ENCODE data around the gene FOXL1.

Gene FOXL1

GRCh38 chr16:86608301-86608747 lies 30.0 kb downstream of the FOXL1 start:
- DNase-seq = no peak

- no peak for DNase-seq
Measured at GRCh38 chr16:86609115-86609514, 30.8 kb downstream of the FOXL1 start.

DNA sequence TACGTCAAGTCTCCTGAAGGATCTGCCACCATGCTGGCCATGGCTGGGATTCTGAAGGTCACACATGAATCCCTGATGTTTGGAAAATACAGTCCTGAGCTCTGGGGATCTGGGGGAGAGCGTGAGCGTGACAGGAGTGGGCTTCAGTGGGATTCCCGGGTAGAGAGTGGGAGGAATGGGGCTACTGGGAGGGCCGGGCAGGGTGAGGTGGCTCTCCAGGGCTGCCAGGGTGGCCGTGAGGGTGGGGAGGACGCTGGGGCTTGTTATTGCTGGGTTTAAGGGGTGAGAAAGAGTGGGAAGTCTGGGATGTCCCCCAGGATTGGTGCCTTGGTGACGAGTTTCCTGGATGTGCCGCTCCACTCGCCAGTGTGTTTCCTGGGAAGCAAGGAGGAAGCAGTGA lies 31.3 kb downstream of the FOXL1 start:
- no peak for DNase-seq

DNA sequence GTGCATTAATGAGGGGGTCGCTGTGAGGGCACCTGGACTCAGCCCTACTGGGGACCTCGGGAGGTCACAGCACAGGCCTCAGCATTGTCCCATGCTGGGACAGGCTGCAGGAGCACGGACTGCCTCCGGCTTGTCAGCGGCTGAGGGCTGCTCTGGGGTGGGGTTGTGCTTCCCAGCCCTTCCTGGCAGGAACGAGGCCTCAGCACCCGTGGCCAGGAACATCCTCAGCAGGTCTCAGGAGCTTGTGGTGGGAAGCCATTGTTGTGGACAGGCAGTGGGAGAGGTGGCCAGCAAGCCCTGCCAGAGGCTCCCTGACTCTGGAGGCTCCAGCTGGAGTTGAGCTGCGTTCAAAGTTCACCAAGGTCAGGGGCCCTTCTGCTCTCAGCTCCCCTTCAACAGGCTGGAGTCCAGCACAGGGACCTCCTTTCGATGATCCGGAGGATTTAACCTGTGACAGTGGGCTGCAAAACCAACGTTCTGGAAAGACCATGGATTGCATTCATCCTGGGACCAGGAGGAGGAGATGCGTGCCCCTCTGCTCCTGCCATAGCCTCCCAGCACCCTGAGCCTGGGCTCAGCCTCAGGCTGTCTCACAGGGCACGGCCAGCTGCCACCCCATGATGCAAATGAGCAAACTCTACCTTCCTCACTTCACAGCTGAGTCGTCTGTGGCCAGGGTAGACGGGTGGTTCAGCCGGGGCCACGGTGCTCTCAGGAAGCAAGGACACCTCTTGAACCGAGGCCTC lies 32.6 kb downstream of the FOXL1 start:
- no peak for DNase-seq

DNA sequence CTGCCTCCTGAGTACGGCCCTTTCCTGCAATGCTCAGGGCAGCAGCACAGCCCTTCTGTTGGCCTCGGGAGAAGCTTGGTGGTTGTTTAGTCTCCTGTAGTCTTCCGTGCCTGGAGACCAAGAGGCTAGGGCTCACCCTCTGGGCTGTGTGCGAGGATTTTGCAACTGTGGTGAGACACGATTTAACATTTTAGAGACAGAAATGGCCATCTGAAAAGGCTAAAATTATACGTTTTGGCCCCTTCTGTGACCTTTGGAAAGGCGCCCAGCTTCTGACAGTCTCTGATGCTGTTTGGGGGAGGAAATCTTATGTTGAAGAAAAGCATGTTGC lies 33.1 kb downstream of the FOXL1 start:
- no peak for DNase-seq

DNA sequence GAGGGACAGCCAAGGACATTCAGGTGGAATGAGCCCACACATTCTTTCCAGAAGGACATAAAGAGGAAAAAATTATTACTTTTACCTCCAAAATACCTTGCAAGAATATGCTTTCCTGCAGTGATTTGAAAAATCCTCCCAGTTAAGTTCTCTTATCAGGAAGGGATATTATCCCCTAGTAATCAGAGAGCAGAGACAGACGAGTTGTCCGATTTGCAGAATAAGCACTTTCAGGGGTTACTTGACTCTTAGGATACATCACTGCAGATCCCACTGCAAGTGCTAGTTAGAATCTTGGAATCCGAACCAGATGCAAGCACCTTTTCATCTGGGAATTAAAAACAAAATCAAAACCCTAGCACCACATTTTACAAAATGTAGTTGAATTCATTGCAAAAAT lies 33.6 kb downstream of the FOXL1 start:
- no peak for DNase-seq

GRCh38 chr16:86614699-86615098 lies 36.4 kb downstream of the FOXL1 start:
- no peak for DNase-seq

- DNase-seq = no peak
Measured at GRCh38 chr16:86616906-86617305, 38.6 kb downstream of the FOXL1 start.

GRCh38 chr16:86618431-86619238 lies 40.3 kb downstream of the FOXL1 start:
- no peak for DNase-seq

GRCh38 chr16:86619239-86619794 lies 41.0 kb downstream of the FOXL1 start:
- no peak for DNase-seq

DNA sequence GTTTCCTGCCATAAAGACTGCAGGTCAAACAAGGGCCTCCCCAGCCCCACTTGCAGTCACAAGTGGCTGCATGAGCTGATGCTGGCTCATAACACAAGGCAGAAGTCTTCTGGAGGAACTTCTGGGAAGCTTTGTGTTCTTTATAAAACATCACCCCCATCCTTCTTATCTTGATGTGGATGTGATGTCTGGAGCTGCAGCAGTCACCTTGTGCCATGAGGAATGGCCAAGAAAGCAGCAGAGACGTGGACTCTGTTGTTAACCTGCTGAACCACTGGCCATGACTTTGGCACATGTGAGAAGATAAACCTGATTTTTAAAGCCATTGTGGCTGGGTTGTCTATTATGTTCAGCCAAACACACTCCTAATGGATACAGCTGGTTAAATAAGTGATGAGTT lies 41.8 kb downstream of the FOXL1 start:
- no peak for DNase-seq

DNA sequence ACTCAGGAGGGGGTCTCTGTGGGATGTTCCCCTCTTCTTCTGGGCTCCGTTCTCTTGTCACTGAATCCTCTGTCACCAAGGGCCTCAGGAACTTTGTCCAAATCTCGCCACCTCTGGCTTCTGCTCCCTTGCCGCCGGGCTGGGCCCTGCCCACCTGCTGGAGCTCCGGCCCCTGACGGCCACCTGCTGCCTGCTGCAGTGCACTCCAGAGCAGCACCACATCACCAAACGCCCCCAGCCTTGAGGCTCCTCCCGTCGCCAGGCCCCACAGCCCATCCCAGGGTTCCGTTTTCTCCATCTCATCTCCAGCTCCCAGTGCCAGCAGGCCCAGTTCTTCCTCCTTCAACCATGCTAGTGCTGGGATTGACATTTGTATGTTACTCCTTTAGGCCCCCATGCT lies 43.6 kb downstream of the FOXL1 start:
- no peak for DNase-seq

DNA sequence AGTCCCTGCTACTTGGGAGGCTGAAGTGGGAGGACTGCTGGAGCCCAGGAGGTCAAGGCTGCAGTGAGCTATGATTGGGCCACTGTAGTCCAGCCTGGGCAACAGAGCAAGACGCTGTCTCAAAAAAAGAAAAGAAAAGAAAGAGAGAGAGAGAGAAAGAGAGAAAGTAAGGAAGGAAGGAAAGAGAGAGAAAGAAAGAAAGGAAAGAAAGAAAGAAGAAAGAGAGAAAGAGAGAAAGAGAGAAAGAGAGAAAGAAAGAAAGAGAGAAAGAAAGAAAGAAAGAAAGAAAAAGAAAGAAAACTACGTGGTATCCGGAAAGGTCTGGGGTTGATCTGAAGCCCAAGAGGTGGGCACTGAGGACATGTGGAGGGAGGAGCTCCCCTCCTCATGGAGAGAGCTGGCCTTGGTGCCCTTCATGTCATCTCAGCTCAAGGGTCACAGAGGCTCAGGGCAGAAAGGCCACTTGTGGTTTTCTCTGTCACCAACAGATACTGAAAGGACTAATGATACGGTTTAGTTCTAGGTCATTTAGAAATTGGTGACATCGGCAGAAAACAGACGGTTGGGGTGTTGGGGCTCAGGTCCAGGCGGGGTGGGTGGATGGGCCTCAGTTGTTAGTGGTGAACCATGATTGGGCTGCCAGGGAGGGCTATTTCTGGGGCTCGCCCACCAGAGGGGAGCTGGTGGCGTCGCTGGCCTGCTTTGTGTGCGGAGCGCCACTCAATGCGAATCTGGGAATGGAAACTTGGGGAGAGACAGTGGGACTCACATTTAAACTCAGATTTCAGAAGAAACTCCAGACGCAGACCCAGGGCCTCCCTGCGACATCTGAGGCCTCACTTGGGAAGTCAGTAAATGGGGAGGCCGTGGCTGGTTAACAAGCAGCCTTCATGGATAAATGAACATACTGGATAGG lies 44.6 kb downstream of the FOXL1 start:
- no peak for DNase-seq

DNA sequence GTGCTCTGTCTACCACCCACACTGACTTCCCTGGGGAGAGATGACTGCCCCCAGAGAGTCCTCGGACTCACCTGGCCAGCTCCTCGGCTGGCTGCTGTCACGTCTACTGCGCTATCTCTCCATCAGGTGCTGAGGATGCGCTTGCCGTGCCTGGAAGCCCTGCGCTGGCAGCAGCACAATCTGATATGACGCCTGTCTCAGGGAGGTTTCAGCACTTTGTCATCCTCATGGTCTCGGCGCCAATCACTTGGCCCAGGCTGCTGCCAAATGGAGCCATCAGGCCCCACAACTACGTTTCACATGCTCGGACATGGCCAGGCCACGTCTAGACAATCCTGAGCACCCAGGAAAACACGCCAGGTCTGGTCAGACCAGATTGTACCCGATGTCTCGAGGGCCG lies 46.7 kb downstream of the FOXL1 start:
- DNase-seq = no peak

DNA sequence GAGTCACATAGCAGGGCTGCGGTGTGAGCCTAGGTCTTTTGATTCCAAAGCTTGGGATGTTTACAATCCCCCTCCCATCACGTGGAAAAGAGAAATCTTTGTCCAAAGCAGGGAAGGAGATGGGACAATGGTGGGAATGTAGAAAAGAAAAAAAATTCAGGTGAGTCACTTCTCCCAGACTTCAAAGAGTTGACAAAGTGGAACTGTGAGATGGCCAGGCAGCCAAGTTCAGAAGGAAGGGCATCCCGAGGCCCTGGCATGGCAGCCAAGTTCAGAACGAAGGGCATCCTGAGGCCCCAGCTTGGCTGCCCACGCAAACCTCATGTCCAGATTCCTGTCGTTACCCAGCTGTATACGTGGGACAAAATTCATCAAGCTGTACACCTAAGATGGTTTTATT lies 47.5 kb downstream of the FOXL1 start:
- DNase-seq = no peak

DNA sequence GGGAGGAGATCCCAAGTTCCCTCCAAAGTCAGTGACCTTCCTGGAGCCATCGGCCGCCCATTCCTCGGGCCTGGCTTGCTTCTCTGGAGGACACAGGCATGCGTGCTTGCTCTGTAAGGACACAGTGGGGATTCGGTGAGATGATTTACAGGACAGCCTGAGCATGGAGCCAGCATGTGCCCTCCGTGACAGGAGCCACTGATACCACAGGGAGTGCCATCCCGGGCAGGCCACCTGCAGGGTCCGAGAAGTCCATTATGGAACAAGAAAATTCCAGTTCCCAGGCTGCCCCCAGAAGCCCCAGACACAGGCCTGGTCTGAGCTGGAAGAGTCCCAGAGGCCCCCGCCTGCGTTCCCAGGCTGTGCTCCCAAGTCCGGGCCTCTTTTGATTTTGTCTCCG lies 47.9 kb downstream of the FOXL1 start:
- no peak for DNase-seq

DNA sequence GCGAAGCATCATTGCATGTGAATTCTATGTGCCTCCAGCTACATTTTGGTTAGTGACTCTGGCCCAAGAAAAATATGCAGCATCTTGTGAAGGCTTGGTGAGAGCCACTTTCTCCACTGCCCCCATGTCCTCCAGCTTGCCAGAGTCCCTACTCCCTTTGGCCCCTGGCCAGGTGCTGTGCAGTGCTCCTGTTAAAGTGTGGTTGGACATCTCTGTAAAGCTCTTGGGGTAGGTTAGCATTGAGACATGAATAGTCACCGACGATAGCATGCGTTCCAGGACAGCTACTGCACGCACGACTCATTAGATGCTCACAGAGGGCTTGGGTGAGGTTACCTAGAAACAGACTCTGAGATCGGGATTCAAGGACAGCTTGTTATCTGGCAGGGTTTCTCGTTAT lies 48.6 kb downstream of the FOXL1 start:
- DNase-seq = no peak

GRCh38 chr16:86628614-86629013 lies 50.3 kb downstream of the FOXL1 start:
- DNase-seq = no peak

DNA sequence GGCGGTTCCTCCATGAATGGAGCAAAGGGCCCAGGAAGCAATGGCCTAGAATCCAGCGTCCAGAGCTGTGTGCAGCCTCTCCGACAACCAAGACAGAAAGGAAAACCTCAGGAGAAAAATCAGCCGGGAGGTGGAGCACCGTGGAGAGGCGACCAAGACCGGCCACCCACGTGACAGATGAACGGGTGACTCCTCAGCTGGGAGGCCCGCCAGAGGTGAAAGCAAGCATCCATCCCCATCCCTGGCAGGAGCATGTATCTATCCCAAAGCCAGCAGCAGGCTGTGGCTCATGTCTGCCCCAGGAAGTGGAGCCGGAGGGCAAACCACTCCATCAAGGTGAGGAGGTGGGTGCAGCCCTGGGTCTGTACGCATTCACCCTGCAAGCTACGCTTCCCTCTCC lies 52.1 kb downstream of the FOXL1 start:
- DNase-seq = no peak

DNA sequence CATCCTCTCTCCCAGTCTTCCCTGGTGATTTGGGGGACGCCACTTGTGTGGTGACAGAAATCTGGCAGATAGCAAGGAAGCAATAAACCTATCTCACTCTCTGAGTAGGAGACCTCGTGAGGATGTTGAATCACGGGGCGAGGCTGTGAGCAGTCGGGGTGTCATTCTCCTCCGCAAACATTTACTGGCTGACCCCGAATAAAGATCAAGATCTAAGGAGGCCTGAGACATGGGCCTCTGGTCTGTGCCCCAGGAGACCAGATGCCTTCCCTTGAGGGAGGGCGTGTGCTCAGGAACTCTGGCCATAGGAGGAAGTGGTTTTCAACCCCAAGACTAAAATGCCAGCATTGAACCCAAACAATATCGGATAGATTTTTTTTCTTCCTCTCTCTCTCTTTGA lies 53.1 kb downstream of the FOXL1 start:
- no peak for DNase-seq
